Prostate gland (tissue), 2 donors: ENCODE results near the gene NFKBIA. TPM values are rescaled to one million over a fixed set of nuclear protein-coding genes. Genes with fewer than 3 reads are reported as not detected.

Experiments used
- DNase-seq: peaks from one replicate; pipeline ENCODE4 v3.0.0-alpha.2; 2019; ENCODE audit warnings: low spot score
- H3K27ac ChIP-seq, 2 donors: fragments of 200-600 bp; sonication (generic); 2 replicates each; pipeline ENCODE4 v1.5.1; 2017 to 2019
- H3K27me3 ChIP-seq: fragments of 200-600 bp; sonication (generic); replicated peaks from 2 replicates; pipeline ENCODE4 v1.5.1; 2019; ENCODE audit not compliant: insufficient read depth
- H3K36me3 ChIP-seq, 2 donors: fragments of 200-600 bp; sonication (generic); 1 replicate in 1 of 2; 2 replicates in 1 of 2; pipeline versions ENCODE4 v1.5.1 to v1.8.1; 2017 to 2019
- H3K4me1 ChIP-seq: fragments of 200-600 bp; sonication (generic); replicated peaks from 2 replicates; pipeline ENCODE4 v1.5.1; 2019
- H3K4me3 ChIP-seq, 2 donors: fragments of 200-600 bp; sonication (generic); 2 replicates each; pipeline ENCODE4 v1.5.1; 2017 to 2019
- H3K9me3 ChIP-seq: fragments of 200-600 bp; sonication (generic); 2 replicates; pipeline ENCODE4 v1.5.1; 2017
- CTCF ChIP-seq, 4 experiments: fragments of 200-600 bp in 2 of 4; fragments of 450-650 bp in 2 of 4; sonication (generic) in 2 of 4; IDR thresholded peaks; 1 replicate in 3 of 4; 2 replicates in 1 of 4; pipeline ENCODE4 v1.5.1; 2016 to 2019; ENCODE audit warnings: antibody characterized with exemption in 4 of 4, mild to moderate bottlenecking in 2 of 4, moderate library complexity in 2 of 4
- POLR2A ChIP-seq: fragments of 450-650 bp; IDR thresholded peaks from one replicate; pipeline ENCODE4 v1.6.1; 2016; ENCODE audit warnings: antibody characterized with exemption, mild to moderate bottlenecking
- POLR2AphosphoS5 ChIP-seq: sonication (generic); formaldehyde crosslinking; IDR thresholded peaks from one replicate; pipeline ENCODE4 v1.6.1; 2017; ENCODE audit warnings: antibody characterized with exemption
- WGBS: methylation state at CpG from one replicate; pipeline ENCODE4 v1.1.5; 2018; 5-methylcytosine and 5-hydroxymethylcytosine counted together
- intact Hi-C: fragments of 100-400 bp; cut with DNase I; formaldehyde crosslinking; loops from one replicate; pipeline ENCODE4 v1.14.2; 2022
- total RNA-seq, 2 donors: library from RNA; depleted of rRNA; stranded (reverse); fragments of >200 nt; gene quantifications; one replicate each; pipeline ENCODE4 v1.1.0, GENCODE V29; 2016

NFKBIA gene
- total RNA-seq, 2 donors from 2014 or later, result 294 to 415 TPM

GRCh38 chr14:35391388-35391710 is 13.2 kb downstream of the NFKBIA start:
- Histone ChIP-seq H3K9me3 (no peaks in the 10 kb centered on the region), H3K4me1 (no peaks in the 10 kb centered on the region), H3K27me3 (no peaks in the 10 kb centered on the region), H3K4me3 (no peak overlapping the region), H3K27ac (no peak overlapping the region), H3K36me3 (no peaks in the 10 kb centered on the region)
- WGBS, result 100% methylated on average over 3 of the region's 3 CpGs
- TF ChIP-seq POLR2A (no peak), POLR2AphosphoS5 (no peak)
- no peak for DNase-seq
- intact Hi-C loops, result no loop called here

GRCh38 chr14:35390577-35391387 is 13.8 kb downstream of the NFKBIA start:
- no peak overlapping the region for H3K27ac ChIP-seq
- H3K27me3 ChIP-seq, result no peaks in the 10 kb centered on the region
- no peak overlapping the region for H3K4me3 ChIP-seq
- DNase-seq, result no peak
- H3K9me3 ChIP-seq, result no peaks in the 10 kb centered on the region
- 77% methylated on average over 9 of the region's 9 CpGs for WGBS
- no peaks in the 10 kb centered on the region for H3K36me3 ChIP-seq
- H3K4me1 ChIP-seq, result no peaks in the 10 kb centered on the region
- TF ChIP-seq POLR2AphosphoS5, result no peak
- no peak for TF ChIP-seq POLR2A
- no peak for TF ChIP-seq CTCF (IDR thresholded peaks at IDR 0.05)
- intact Hi-C loops, result no loop called here

- intact Hi-C loops, result loop anchor here (5.0 kb wide), 2 partner anchors 47 to 97 kb away; partner anchors contain the start of gene PSMA6
- no peak overlapping the region for H3K27ac ChIP-seq
- no peaks in the 10 kb centered on the region for H3K27me3 ChIP-seq
- H3K9me3 ChIP-seq, result no peaks in the 10 kb centered on the region
- no peak overlapping the region for H3K4me3 ChIP-seq
- WGBS, result 98% methylated on average over 9 of the region's 9 CpGs
- H3K36me3 ChIP-seq, result no peaks in the 10 kb centered on the region
- peaks cover 5% of the 10 kb centered on the region for H3K4me1 ChIP-seq
- no peak for TF ChIP-seq CTCF (IDR thresholded peaks at IDR 0.05)
- TF ChIP-seq POLR2AphosphoS5, result no peak
- TF ChIP-seq POLR2A, result no peak
- DNase-seq, result no peak
These were observed 15.3 kb downstream of the NFKBIA start for GRCh38 chr14:35389315-35389667.

GRCh38 chr14:35388656-35389314 is 15.8 kb downstream of the NFKBIA start:
- 88% methylated on average over 14 of the region's 14 CpGs for WGBS
- Histone ChIP-seq H3K9me3 (no peaks in the 10 kb centered on the region), H3K4me1 (peaks cover 5% of the 10 kb centered on the region), H3K27me3 (no peaks in the 10 kb centered on the region), H3K27ac (no peak overlapping the region), H3K36me3 (no peaks in the 10 kb centered on the region), H3K4me3 (no peak overlapping the region)
- intact Hi-C loops, result loop anchor here (5.0 kb wide), 2 partner anchors 46 to 96 kb away; partner anchors contain the start of gene PSMA6
- no peak for DNase-seq
- no peak for TF ChIP-seq CTCF (IDR thresholded peaks at IDR 0.05)
- no peak for TF ChIP-seq POLR2A
- no peak for TF ChIP-seq POLR2AphosphoS5

GRCh38 chr14:35387713-35388579 is 16.6 kb downstream of the NFKBIA start:
- no peak for DNase-seq
- 92% methylated on average over 14 of the region's 14 CpGs for WGBS
- H3K4me1 ChIP-seq, result peaks cover 5% of the 10 kb centered on the region

More at GRCh38 chr14:35387713-35388579, 16.6 kb downstream of the NFKBIA start:
- Histone ChIP-seq H3K36me3 (no peaks in the 10 kb centered on the region), H3K9me3 (no peaks in the 10 kb centered on the region), H3K4me3 (no peak overlapping the region), H3K27me3 (no peaks in the 10 kb centered on the region), H3K27ac (no peak overlapping the region)
- intact Hi-C loops, result loop anchor here (5.0 kb wide), 2 partner anchors 46 to 96 kb away; partner anchors contain the start of gene PSMA6
- TF ChIP-seq POLR2AphosphoS5 (no peak), CTCF (IDR thresholded peaks at IDR 0.05) (no peak), POLR2A (no peak)
